ENCODE results near the gene RPTOR.

- TF ChIP-seq, protein P1, sequence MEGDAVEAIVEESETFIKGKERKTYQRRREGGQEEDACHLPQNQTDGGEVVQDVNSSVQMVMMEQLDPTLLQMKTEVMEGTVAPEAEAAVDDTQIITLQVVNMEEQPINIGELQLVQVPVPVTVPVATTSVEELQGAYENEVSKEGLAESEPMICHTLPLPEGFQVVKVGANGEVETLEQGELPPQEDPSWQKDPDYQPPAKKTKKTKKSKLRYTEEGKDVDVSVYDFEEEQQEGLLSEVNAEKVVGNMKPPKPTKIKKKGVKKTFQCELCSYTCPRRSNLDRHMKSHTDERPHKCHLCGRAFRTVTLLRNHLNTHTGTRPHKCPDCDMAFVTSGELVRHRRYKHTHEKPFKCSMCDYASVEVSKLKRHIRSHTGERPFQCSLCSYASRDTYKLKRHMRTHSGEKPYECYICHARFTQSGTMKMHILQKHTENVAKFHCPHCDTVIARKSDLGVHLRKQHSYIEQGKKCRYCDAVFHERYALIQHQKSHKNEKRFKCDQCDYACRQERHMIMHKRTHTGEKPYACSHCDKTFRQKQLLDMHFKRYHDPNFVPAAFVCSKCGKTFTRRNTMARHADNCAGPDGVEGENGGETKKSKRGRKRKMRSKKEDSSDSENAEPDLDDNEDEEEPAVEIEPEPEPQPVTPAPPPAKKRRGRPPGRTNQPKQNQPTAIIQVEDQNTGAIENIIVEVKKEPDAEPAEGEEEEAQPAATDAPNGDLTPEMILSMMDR (IDR thresholded peaks at IDR 0.05; ENCODE audit: poor library complexity, severe bottlenecking) = no peak
- TF ChIP-seq SMC3 (conservative IDR thresholded peaks at IDR 0.05; ENCODE audit: poor library complexity) = no peak
- TF ChIP-seq EP300 (conservative IDR thresholded peaks at IDR 0.05; ENCODE audit: poor library complexity, severe bottlenecking) = no peak
- TF ChIP-seq RAD21 (conservative IDR thresholded peaks at IDR 0.05) = no peak
Observed at GRCh38 chr17:80885947-80886582, 341.4 kb downstream of the RPTOR start.
